ENCODE data around the gene CAMK1G. TPM values are rescaled to one million over a fixed set of nuclear protein-coding genes. Genes with fewer than 3 reads are reported as not detected.

Gene CAMK1G
- not detected in 2 replicates for total RNA-seq

DNA sequence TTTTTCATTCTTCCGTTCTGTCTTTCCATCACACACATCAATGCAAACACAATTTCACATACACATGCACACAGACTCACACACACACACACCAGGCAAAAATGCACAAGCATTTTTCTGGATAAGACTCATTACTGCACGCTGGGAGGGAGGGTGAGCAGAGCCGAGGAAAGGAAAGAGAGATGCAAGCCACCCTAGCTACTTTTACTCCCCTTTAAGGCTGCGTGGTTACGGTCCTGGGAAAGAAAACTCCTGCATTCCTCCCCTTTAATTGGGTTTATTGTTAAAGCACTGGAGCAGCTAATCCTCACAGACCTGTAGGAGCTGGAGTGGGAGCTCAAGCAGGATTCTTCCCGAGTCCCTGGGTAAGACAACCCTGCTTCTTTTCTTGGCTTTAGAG, at the start of gene CAMK1G:
CAMK1G (plus strand) TSS at position 307 of the 400 bp plus-strand sequence. CDS start 11,270 bp downstream, outside the sequence.

DNA sequence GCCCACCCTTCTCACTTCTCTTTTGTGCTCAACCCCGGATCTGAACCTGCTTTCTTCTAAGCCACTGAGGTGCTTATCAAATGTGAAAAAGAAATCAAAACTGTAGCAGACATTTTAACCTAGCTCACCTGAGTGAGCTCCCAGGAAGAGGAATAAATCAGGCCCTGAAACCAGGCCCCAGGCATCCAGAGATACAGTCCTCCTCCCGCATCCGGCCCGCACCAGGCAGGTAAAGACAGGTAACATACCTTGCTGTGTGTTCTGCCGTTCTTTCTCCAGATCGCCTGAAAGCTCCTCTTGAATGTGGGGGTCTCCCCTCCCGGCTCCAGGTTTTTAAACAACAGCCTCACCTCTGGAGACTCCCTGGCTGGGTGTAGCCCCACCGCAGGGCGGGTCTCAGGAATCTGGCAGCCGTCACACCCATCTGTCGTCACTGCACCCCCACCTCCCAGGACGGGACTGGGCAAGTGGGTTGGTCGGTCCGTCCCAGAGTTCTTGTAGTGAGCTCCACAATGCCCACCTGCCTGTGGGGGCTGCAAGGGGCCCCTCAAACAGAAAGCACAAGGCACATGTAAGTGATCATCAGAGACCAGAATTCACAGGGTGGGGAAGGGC, 68.7 kb downstream of the CAMK1G start, which contains the start of gene LAMB3:
LAMB3 (minus strand) TSS at position 305 of the 615 bp plus-strand sequence. CDS start 1,481 bp downstream, outside the sequence.

Other genes with a start within 250 kb of the CAMK1G start
- 14.0 and 21.8 TPM in 2 replicates for gene LAMB3, start 68.7 kb downstream of the CAMK1G start, total RNA-seq
- 14.4 and 23.2 TPM in 2 replicates for gene G0S2, start 91.7 kb downstream of the CAMK1G start, total RNA-seq
- gene HSD11B1, start 121.1 kb downstream of the CAMK1G start, total RNA-seq: 2.7 TPM in 1 of 2 replicates, not detected in the other
- gene TRAF3IP3, start 172.3 kb downstream of the CAMK1G start, total RNA-seq: not detected in 2 replicates
- gene C1orf74, start 200.8 kb downstream of the CAMK1G start, total RNA-seq: 2.2 and 2.7 TPM in 2 replicates
- 3.0 and 7.9 TPM in 2 replicates for gene IRF6, start 222.4 kb downstream of the CAMK1G start, total RNA-seq
- 6.8 and 7.1 TPM in 2 replicates for gene UTP25, start 244.3 kb downstream of the CAMK1G start, total RNA-seq